LNCAP (cell line): ENCODE data around the gene FCN2.

Experiments
- TF ChIP-seq, protein P1 (sequence below): fragments of 450-650 bp; IDR thresholded peaks from 2 replicates; pipeline ENCODE4 v1.5.1; 2017; ENCODE audit warnings: mild to moderate bottlenecking

Gene FCN2

DNA sequence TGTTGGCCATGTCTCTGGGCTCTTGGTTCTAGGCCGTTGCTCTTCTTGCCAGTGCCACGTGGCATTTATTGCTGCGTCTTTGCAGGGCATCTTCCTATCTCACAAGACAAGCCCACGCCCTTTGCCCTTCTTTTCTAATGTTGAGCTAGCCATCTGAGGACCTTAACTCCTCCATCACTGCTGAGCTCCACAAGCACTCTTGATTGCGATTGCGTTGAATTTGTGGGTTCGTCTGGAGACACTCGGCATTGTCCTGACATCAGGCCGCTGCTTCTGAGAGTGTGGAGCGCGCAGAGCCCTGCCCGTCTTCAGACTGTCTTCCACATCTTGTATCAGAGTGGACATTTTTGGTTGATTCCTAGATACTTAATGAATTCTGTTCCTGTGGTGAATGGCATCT is 51.6 kb downstream of the FCN2 start:
- TF ChIP-seq, protein P1, sequence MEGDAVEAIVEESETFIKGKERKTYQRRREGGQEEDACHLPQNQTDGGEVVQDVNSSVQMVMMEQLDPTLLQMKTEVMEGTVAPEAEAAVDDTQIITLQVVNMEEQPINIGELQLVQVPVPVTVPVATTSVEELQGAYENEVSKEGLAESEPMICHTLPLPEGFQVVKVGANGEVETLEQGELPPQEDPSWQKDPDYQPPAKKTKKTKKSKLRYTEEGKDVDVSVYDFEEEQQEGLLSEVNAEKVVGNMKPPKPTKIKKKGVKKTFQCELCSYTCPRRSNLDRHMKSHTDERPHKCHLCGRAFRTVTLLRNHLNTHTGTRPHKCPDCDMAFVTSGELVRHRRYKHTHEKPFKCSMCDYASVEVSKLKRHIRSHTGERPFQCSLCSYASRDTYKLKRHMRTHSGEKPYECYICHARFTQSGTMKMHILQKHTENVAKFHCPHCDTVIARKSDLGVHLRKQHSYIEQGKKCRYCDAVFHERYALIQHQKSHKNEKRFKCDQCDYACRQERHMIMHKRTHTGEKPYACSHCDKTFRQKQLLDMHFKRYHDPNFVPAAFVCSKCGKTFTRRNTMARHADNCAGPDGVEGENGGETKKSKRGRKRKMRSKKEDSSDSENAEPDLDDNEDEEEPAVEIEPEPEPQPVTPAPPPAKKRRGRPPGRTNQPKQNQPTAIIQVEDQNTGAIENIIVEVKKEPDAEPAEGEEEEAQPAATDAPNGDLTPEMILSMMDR = no peak

DNA sequence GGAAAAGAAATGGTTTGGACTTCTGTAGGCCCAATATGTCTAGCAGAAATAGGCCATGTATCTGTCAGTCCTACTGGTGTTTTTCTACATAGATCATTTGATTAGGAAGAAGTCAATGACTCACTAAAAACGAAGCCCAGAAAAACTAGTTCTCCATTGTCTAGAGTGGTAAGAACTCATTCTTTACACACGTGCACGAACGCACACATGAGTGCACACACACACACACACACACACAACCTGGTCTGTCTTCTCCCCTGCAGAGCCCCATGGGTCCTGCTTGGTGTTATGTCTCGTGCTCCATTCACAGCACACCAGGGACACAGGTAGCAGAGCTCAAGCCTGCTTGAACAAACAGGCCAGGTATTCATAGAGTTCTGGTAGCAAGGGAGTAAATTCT is 52.0 kb downstream of the FCN2 start:
- TF ChIP-seq, protein P1 = no peak

DNA sequence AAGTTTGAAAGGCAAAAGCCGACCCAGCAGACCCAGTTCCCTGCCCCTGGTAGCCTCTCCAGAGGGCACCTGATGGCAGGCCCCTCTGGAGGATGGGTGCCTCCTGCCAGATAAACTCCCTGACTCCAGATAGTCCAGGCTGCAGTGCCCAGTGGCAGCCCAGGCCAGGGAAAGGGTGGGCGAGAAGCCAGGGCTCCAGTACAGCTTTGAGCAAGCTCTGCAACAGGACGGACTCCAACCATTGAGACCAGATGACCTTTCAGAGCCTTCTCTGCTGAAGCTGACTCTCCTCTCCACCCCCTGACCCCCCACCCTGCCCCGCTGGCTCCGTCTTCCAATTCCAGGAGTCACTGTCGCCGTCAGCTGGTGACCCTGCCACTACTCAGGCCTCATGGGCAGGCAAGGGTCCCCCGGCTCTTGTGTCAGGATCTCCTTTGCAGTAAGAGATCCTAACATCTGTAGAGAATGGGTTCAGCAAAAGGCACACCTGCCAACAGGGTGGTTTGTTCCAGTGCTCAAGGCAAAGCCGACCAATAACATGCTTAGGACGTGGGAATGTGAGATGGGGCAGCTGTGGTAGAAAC is 52.6 kb downstream of the FCN2 start:
- TF ChIP-seq, protein P1 = no peak

DNA sequence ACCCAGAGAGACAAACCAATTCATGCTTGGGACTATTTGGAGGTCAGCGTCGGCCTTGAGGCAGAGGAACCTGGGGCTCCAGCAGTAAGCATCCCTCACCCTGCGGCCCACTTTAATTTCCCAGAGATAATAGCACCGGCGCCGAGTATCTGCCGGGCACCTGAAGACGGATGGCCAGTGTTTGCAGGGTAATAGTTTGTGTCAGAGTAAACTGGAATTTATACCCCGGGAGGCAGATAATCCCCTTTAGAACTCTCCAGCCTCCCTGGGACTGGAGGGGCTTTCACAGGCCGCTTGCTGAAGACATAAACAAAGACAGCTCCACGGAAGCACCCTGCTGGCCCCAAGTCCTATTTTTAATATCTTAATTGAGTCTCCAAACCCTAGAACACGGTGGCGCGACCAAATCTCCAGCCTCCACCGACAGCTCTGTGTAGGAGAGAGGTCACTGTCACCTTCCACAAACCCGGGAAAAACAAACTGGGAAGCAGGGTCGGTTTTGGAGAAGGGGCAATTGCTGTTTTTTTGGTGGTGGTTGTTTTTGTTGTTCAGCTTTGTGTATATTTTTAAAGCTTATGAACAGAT is 54.5 kb downstream of the FCN2 start:
- TF ChIP-seq, protein P1 = no peak

DNA sequence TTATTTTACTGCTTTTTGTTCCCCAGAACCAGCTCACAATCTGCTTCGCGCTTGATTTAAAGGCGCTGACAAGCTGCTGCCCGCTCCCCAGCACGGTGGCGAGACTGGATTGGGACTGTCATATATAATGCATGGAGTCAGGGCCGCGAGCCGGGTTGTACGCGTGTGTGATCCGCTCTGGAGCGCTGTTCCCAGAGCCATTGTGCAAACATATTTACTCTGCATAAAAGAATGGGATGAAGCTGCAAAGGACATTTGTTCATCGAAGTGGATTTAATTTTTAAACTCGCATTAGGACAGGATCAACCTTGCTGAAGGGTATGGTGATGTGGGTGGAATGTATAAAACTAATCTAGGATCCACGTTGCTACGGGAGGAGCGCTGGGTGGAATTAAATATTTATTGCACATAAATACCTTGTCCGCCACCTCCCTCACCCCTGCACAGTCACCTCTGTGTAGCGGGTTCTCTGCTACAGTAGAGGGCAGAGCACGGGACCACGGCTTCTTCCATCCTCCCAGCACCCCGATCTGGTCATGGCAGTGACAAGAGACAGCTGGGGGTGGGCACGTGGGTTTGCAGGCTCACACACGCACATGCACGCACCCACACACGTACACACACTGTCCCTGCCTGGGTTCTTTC is 55.2 kb downstream of the FCN2 start:
- TF ChIP-seq, protein P1 = no peak

DNA sequence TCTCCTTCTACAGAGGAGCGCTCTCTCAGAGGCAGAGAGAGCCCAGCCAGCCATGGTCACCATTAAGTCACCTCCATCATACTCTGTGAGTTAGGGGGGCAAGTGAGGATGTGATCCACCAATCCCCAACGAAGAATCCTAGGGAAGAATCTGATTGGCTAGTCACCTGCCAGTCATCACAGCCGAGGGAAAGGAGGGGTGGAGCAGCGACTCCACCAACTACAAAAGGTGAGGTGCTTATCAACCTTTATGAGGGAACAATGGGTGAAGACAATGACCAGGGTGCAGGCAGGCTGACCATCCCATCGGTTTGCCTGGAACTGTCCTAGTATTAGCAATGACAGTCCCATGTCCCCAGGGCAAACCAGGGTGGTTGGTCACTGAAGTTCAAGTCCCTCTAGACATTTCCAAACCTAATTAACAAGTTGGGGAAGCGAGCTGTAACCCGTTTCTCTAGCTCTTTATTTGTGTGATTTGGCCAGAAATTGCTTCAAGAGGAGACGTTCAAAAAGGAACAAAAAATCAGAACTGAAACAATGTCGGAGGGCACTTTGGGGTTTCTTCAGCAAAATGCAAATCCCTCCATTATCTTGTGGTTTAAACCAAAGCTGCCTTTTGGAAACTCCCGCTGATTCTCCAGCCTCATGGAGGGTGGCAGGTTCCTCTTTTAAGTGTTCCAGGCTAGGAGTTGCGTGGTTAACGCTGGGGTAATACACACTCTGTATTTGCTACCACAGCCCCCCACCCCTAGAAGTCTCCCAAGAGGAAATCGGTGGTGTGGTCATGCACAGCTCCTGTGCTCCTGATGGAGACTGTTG is 55.9 kb downstream of the FCN2 start:
- TF ChIP-seq, protein P1 = no peak
